ENCODE measurements around the gene PODNL1. TPM values are rescaled to one million over a fixed set of nuclear protein-coding genes. Genes with fewer than 3 reads are reported as not detected.

PODNL1 gene
- total RNA-seq, 6 experiments from 2014 or later = 10.1 to 13.7 (median 12.2) TPM

- Mint-ChIP-seq H3K9me3 (no peaks in the 10 kb centered on the region), H3K27me3 (ENCODE audit: insufficient read depth) (no peaks in the 10 kb centered on the region), H3K27ac (peak overlapping the region; percentile 73), H3K4me1 (ENCODE audit: low read depth) (peaks cover 20% of the 10 kb centered on the region), H3K4me3 (no peak overlapping the region), H3K36me3 (ENCODE audit: low read depth) (no peaks in the 10 kb centered on the region)
- DNase-seq = no peak
- TF ChIP-seq CTCF (IDR thresholded peaks at IDR 0.05) = no peak
Observed at GRCh38 chr19:13984875-13985741, 46.9 kb upstream of the PODNL1 start.

- DNase-seq = no peak
- TF ChIP-seq CTCF (IDR thresholded peaks at IDR 0.05) = no peak
- Mint-ChIP-seq H3K4me1 (ENCODE audit: low read depth) (peaks cover 20% of the 10 kb centered on the region), H3K27me3 (ENCODE audit: insufficient read depth) (no peaks in the 10 kb centered on the region), H3K27ac (no peak overlapping the region), H3K36me3 (ENCODE audit: low read depth) (no peaks in the 10 kb centered on the region), H3K9me3 (no peaks in the 10 kb centered on the region), H3K4me3 (no peak overlapping the region)
Observed at GRCh38 chr19:13984186-13984585, 46.0 kb upstream of the PODNL1 start.

DNA sequence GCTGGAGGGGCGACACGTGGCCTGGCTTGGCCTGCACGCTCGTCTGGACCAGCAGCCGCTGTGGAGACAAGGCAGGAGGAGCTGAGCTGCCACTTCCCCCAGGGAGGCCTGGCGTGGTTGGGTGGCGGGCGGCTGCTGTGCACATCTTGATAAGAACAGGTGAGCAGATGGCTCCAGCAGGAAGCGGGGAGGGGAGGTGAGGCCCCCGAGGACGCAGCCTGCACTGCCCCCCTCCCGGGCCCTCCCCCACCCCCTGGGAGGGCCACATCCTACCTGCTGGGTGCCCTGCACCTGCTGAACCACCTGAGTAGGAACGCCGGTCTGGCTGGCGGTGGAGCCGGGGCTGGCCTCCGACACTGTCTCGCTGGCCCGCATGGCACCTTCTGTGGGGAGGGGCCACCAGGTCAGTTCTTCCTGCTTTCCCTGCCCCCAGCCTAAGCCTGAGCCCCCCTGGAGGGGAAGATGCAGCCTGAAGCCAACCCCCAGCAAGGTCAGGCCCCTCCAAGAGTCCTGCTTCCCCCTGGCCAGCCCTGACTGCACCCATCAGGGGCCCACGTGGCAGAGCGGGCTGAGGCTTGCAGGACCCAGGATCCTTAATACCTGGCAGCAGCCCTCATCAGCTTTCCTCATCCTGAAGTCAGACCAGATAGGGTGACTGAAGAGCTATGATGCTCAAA is 45.1 kb upstream of the PODNL1 start:
- no peak for DNase-seq
- Mint-ChIP-seq H3K4me3 (no peak overlapping the region), H3K36me3 (ENCODE audit: low read depth) (no peaks in the 10 kb centered on the region), H3K27ac (no peak overlapping the region), H3K27me3 (ENCODE audit: insufficient read depth) (no peaks in the 10 kb centered on the region), H3K4me1 (ENCODE audit: low read depth) (peaks cover 20% of the 10 kb centered on the region), H3K9me3 (no peaks in the 10 kb centered on the region)
- TF ChIP-seq CTCF (IDR thresholded peaks at IDR 0.05) = no peak

DNA sequence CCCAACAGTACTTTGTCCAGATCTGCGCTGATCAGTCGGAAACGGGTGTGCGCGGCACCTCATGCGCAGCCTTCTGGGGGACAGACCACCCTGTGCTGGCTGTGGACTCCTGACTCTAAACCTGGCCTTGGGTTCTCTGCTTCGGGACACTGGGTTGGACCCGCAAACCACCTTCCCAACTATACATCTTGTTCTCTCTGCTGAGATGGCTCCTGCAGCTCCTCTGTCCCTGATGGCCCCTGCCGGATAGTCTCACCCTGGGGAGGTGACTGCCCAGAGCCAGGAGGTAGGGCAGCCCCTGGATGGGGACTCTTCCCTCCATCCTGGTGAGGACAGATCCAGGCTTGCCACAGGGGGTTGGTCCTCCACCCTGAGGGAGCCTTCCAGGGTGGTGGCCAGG is 44.6 kb upstream of the PODNL1 start:
- H3K4me3 Mint-ChIP-seq = no peak overlapping the region
- no peaks in the 10 kb centered on the region for H3K36me3 Mint-ChIP-seq (ENCODE audit: low read depth)
- H3K9me3 Mint-ChIP-seq = no peaks in the 10 kb centered on the region
- H3K27me3 Mint-ChIP-seq (ENCODE audit: insufficient read depth) = no peaks in the 10 kb centered on the region
- no peak overlapping the region for H3K27ac Mint-ChIP-seq
- TF ChIP-seq CTCF (IDR thresholded peaks at IDR 0.05) = no peak
- H3K4me1 Mint-ChIP-seq (ENCODE audit: low read depth) = peaks cover 20% of the 10 kb centered on the region
- DNase-seq = no peak

GRCh38 chr19:13981988-13982501 is 43.8 kb upstream of the PODNL1 start:
- TF ChIP-seq CTCF (IDR thresholded peaks at IDR 0.05) = no peak

More at GRCh38 chr19:13981988-13982501, 43.8 kb upstream of the PODNL1 start:
- H3K4me3 Mint-ChIP-seq = no peak overlapping the region
- H3K36me3 Mint-ChIP-seq (ENCODE audit: low read depth) = no peaks in the 10 kb centered on the region
- peaks cover 14% of the 10 kb centered on the region for H3K4me1 Mint-ChIP-seq (ENCODE audit: low read depth)
- no peaks in the 10 kb centered on the region for H3K27me3 Mint-ChIP-seq (ENCODE audit: insufficient read depth)
- H3K27ac Mint-ChIP-seq = no peak overlapping the region
- no peak for DNase-seq
- no peaks in the 10 kb centered on the region for H3K9me3 Mint-ChIP-seq

Data from HFFc6 (cell line).